GM21360 (cell line): ENCODE results near the gene ETV2.
"Not testable (repeated sequence)": the region's sequence is repeated elsewhere in the genome, so short reads cannot be mapped to it uniquely, and the experiment has no call there.

Experiments
- ATAC-seq: cut with Tn5 transposase; IDR thresholded peaks from one replicate; pipeline ENCODE4 v1.9.1; 2021; ENCODE audit warnings: mild to moderate bottlenecking, moderate library complexity; ENCODE audit not compliant: unreplicated experiment

ETV2 gene

DNA sequence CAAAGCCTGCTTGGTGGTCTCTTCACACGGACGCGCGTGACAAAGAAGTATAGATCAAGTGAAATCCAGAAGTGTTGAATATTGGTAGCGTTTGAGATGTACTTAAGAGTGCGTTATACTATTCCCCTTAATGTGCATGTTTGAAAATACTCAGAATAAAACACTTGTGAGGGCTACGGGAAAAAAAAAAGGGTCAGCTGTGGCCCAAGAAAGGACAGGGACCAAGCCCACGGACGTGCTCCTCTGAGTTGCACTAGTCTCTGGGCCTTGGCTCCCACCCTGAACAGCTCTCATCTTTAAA lies 13.3 kb upstream of the ETV2 start:
- ATAC-seq = no peak

DNA sequence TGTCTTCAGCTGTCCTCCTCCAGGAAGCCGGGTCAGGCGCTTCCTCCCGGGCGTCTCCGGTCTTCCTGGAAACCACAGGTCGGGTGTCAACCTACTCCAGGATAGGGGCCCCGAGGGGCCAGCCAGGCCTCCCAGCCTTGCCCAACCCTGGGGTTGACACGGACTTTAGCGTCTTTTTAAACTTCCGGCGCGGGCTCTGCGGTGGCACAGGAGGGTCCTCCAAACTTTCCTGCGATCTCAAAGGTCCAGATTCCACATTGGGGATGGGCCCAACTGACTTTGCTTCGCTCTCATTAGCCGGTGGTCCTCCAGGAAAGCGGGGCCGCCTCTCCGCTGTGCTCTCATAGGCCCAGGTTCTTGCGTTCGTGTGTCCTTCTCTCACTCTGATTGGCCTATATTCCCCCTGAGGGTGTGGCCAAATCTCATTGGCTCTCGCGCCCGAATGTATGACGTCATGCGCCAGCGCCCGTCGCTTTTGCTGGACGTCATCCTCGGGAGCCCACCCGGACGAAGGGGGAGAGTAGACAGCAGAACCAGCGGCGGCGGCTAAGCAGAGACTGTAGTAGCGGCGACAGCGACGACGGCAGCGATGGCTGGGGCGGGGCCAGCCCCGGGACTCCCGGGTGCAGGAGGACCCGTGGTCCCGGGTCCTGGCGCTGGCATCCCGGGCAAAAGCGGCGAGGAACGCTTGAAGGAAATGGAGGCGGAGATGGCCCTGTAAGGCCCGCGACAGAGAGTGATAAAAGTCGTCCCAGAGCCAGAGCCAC lies 12.8 kb upstream of the ETV2 start, which contains the start of gene RBM42:
TSS of gene RBM42 (plus strand) at position 472 of the 767 bp plus-strand sequence. CDS start at position 590, 118 bp downstream.
- peak; percentile 95 for ATAC-seq

DNA sequence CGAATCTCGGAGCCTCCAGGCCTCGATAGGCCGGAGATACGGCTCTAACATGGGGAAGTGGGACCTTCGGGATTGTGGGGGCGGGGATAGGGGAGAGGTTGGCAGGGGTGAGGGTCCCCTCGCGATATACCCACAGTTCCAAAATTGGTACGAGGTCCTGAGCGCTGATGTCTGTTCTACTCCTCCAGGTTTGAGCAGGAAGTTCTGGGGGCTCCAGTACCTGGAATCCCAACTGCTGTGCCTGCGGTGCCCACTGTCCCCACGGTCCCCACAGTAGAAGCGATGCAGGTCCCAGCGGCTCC lies 12.3 kb upstream of the ETV2 start:
- ATAC-seq = no peak

DNA sequence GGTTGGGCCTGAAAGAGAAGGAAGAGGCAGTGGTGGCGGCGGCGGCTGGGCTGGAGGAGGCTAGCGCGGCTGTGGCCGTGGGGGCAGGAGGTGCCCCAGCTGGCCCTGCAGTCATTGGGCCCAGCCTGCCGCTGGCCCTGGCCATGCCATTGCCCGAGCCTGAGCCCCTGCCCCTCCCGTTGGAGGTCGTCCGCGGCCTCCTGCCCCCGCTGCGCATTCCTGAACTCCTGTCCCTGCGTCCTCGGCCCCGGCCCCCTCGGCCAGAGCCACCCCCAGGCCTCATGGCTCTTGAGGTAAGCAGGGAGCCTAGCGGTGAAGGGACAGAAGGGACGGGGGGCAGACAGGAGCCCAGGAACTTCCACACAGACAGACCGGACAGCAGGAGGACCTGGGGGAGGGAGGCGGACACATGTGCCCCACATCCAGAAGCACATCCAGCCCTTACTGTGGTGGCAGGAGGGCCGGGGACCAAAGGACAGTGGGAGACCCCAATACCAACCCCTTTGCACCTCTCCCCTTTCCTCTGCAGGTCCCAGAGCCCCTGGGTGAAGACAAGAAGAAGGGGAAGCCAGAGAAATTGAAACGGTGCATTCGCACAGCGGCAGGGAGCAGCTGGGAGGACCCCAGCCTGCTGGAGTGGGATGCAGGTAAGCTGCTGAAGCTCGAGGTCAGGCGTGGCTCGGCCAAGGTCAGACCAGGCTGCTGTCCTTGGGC lies 7.7 kb upstream of the ETV2 start:
- ATAC-seq = no peak

DNA sequence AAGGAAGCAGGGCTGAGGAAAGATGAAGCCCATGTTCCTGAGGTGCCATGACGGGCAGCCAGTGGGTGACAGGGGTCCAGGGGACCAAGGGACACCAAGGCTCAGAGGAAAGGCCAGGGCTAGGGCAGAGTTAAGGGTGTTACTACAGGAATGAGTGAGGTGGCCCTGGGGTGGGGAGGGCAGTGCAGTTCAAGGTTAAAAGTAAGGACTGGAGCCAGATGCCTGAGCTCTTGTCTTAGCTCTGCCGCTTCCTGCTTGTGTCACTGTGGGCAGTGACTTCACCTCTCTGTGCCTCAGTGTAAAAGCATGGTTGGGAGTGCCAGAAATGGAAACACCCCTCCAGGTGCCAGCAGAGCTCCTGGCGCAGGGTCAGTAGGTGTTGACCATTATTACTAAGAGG lies 4.9 kb upstream of the ETV2 start:
- no peak for ATAC-seq

DNA sequence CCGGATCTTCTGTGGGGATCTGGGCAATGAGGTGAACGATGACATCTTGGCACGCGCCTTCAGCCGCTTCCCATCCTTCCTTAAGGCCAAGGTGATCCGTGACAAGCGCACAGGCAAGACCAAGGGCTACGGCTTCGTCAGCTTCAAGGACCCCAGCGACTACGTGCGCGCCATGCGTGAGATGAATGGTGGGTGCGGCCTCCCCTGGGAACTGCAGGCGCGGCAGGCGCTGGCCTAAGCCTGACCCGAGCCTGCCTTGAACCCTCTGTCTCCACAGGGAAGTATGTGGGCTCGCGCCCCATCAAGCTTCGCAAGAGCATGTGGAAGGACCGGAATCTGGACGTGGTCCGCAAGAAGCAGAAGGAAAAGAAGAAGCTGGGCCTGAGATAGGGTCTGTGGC lies 4.4 kb upstream of the ETV2 start:
- ATAC-seq = no peak

DNA sequence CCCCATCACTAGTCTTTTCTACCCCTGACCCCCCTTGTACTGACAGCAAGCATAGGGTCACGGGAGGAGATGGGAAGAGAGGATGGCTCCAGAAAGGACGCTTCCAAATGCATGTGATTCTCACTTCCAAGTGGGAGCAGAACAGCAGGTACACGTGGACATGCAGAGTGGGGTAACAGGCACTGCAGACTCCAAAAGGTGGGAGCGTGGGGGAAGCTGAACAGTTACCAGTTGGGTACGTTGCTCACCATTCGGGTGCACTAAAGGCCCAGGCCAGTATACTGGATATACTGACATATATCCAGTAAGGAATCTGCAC lies 2.3 kb upstream of the ETV2 start:
- ATAC-seq = no peak

DNA sequence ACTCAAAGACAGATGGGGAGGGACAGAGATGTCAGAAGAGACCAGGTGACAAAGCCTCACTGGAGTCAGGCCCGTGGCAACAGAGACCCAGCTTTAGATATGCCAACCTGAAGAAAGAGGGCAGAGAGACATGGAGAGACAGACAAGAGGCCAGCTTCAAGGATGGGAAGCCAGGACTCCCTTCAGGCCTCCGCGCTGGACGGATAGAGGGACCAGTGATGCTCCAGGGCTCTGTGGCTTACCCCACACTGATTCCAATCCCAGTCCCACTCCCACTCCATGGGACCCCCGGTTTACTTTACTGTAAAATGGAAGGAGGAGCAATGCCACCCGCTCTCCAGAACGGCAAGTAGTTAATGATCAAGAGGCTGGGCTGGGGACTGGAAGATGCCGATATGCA lies 1.7 kb upstream of the ETV2 start:
- no peak for ATAC-seq

DNA sequence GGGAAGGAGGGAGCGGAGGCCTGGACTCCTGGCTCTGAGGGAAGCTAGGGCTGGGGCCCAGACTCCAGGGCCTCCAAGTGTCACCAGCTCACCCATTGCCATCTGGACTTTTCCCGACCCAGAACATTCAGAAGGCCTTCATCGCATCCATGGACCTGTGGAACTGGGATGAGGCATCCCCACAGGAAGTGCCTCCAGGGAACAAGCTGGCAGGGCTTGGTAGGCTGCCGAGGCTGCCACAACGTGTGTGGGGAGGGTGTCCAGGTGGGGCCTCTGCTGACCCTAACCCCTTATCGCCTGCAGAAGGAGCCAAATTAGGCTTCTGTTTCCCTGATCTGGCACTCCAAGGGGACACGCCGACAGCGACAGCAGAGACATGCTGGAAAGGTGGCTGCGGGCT lies 767 bp downstream of the ETV2 start:
- ATAC-seq = no peak

DNA sequence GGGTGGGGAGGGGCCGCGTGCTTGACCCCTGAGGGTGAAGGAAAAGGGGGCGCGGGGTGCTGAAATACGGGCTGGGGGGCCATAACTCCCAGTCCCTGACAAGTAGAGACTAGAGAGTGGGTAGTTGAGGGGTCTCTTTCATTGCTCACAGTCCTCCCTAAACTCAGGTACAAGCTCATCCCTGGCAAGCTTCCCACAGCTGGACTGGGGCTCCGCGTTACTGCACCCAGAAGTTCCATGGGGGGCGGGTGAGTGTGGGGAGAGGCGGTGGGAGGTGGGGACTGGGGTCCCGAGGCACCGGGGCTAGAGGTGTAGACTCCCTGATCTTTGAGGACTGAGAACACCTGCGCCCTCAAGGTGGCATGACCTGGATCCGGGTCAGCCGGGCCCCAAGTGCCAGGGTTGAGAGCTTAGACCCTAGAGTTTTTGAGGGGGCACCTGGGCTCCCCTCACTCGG lies 1.3 kb downstream of the ETV2 start:
- no peak for ATAC-seq

DNA sequence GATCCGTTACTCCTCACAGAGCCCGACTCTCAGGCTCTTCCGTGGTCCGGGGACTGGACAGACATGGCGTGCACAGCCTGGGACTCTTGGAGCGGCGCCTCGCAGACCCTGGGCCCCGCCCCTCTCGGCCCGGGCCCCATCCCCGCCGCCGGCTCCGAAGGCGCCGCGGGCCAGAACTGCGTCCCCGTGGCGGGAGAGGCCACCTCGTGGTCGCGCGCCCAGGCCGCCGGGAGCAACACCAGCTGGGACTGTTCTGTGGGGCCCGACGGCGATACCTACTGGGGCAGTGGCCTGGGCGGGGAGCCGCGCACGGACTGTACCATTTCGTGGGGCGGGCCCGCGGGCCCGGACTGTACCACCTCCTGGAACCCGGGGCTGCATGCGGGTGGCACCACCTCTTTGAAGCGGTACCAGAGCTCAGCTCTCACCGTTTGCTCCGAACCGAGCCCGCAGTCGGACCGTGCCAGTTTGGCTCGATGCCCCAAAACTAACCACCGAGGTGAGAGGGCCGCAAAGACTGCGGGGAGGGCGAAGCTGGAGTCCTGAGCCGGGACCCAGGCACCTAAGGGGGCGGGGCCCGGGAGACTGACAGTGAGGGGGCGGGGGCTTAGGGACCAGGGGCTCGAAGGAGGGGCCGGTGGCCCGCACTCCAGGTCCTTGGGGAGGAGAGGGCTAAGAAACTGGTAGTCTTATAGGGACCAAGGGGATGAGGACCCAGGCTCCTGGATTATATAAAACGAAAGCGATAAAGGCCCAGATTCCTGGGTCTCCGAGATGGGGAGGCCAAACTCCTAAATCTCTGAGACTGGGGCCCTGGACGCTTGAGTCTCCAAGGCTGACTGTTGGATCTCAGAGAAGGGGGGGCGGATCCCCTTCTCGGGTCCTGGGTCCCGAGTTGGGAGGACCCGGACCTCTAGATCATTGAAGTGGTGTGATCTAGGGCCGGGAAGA lies 2.0 kb downstream of the ETV2 start:
- ATAC-seq = peak; percentile 33

DNA sequence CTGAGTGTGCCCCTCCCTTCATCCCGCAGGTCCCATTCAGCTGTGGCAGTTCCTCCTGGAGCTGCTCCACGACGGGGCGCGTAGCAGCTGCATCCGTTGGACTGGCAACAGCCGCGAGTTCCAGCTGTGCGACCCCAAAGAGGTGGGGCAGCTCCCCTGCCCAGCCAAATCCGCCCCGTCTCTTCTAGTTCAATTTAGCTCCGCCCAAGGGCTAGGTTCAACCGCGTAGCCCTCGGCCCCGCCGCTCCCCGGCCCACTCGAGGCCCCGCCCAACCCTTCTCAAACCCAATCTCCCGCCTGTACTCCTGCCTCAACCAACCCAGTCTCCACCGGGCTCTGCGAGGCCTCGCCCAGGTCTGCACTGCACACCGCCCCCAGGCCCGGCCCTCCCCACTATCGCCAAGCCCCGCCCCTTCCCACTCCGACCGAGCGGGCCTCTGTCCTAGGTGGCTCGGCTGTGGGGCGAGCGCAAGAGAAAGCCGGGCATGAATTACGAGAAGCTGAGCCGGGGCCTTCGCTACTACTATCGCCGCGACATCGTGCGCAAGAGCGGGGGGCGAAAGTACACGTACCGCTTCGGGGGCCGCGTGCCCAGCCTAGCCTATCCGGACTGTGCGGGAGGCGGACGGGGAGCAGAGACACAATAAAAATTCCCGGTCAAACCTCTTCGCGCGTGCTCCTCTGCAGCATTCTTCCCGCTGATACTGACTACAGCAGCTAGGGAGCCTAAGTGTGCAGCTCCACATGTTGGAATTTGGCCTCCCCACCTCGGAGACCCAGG lies 2.9 kb downstream of the ETV2 start:
- peak; percentile 60 for ATAC-seq

DNA sequence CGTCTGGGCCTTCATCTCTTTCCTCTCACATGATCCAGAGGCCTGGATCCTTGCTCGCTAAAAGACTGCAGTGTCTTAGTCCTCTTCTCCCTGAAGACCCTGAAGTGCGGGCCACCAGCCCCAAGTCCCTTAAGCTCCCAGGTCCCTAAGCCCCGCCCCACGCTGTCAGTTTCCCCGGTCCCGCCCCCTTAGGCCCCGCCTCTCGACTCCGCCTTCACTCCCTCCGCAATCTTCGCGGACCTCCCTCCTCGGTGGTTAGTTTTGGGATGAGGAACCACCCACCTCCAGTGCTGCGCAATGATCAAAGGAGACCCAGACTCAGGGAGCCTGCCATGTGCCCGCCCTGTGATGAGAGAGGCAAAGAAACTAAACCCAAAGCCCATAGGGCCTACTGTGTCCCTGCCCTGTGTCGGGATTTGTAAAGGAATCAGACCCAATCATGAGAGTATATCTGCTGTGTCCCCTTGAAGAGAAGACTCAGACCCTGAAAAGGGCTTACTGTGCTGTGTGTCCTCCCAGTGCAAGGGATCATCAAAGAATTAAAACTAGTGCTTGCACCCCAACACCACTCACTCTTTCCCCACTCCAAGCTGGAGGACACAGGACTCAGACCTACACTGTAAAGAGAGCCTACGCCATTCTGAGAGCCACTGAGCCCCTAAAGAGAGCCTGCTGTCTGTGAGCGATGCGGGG lies 3.6 kb downstream of the ETV2 start:
- ATAC-seq = no peak

DNA sequence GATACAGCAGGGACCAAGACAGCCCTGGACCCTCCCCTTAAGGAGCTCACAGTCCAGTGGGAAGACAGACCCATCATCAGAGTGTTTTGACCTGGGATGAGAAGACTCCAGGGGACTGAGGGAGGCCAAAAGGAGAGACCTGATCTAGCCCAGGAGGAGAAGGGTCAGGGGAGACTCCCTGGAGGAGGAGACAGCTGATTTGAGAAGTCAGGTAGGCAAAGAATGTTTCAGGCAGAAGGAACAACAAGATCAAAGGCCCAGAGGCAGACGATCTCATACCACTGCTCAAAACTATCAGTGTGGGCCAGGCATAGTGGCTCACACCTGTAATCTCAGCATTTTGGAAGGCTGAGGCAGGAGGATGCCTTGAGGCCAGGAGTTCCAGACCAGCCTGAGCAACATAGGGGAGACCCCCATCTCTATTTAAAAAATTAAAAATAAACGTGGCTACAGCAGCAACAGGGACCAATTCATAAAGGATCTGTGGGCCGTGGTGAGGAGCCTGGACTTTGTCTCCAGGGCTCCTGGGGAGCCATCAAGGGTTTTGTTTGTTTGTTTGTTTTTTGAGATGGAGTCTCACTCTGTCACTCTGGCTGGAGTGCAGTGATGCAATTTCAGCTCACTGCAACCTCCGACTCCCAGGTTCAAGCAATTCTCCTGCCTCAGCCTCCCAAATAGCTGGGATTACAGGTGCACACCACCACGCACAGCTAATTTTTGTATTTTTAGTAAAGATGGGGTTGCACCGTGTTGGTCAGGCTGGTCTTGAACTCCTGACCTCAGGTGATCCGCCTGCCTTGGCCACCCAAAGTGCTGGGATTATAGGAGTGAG lies 4.4 kb downstream of the ETV2 start:
- ATAC-seq = no peak

DNA sequence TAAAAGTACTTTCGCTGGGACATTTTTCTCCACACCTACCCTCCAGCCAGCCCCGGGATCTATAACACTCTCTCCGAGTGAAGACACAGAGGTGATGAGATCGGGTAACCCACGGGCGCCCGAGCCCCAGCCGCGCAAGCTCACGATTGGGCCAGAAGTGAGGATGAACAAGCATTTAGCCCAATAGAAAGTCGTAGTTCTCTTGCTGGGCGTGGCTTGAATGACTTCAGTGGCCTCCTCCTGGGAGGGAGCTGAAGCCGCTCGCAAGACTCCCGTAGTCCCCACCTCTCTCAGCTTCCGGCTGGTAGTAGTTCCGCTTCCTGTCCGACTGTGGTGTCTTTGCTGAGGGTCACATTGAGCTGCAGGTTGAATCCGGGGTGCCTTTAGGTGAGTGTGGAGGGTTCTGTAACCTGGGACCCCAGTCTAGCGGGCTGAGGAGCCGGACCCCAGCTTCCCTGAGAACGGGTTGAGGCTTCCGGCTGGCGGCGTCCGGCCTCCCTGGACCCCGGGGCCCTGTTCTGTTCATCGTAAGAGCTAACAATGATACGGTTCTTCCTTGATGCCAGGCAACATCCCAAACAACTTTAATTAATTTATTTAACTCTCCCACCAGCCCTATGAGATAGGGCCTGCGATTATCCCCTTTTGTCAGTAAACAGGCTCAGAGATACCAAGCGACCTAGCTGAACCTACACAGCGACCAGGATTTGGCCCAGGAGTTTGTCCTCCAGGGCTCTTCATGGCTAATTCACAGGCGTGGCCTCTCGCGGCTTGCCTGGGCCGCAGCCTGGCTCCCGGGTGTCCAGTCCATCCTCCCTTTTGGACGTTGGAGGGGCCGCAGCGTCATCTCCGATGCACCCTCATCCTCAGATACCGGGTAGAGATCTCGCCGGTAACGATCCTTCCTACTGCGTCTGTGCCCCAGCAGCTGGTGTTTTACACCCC lies 6.7 kb downstream of the ETV2 start, which contains the start of gene COX6B1:
TSS of gene COX6B1 (plus strand) at position 307 of the 945 bp plus-strand sequence. CDS start 2,921 bp downstream, outside the sequence.
- peak; percentile 59 for ATAC-seq

DNA sequence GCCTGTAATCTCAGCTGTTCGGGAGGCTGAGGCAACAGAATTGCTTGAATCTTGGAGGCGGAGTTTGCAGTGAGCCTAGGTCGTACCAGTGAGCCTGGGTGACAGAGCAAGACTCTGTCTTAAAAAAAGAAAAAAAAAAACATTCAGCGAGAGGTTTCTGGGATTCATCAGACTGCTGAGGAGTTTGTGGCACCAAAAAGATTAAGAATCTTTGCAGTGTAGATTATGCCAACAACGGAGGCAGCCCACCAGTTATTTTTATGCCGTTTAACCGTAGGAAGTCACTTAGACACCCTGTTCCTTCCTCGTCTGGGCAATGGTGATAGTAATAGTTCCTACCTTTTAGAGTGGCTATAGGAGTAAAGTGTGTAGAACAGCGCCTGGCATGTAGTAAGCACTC lies 9.0 kb downstream of the ETV2 start:
- no peak for ATAC-seq

DNA sequence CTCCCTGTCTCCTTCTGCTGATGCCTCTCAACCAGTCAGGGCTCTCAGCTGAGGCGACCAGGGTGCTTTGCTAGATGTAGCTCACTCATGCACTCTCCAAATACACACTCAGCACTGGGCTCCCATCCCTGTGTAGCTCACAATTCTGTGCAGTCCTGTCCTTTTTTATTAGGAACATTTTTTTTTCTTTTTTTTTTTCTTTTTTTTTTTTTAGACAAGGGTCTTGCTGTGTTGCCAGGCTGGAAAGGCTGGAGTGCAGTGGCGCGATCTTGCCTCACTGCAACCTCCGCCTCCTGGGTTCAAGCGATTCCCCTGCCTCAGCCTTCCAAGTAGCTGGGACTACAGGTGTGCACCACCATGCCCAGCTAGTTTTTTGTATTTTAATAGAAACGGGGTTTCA lies 13.3 kb downstream of the ETV2 start:
- not testable (repeated sequence) for ATAC-seq

DNA sequence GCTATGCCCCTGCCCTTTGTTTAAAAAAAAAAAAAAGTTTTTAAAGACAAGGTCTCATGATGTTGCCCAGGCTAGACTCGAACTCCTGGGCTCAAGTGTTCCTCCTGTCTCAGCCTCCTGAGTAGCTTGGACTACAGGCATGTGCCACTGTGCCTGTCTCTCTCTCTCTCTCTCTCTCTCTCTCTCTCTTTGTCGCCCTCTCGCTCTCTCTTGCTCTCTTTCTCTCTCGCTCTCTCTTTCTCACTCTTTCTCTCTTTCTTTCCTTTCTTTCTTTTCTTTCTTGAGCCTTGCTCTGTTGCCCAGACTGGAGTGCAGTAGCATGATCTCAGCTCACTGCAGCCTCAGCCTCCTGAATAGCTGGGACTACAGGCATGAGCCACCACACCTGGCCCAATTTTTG lies 14.1 kb downstream of the ETV2 start:
- no peak for ATAC-seq
